CD4-positive, alpha-beta T cell treated with Interferon alpha-2 for 1 hour (primary cell): ENCODE results near the gene HUWE1.

ENCODE experiments used
- DNase-seq, 2 donors: peaks; one replicate each; pipeline ENCODE4 v3.0.0-alpha.2; 2020 to 2022

Gene HUWE1

DNA sequence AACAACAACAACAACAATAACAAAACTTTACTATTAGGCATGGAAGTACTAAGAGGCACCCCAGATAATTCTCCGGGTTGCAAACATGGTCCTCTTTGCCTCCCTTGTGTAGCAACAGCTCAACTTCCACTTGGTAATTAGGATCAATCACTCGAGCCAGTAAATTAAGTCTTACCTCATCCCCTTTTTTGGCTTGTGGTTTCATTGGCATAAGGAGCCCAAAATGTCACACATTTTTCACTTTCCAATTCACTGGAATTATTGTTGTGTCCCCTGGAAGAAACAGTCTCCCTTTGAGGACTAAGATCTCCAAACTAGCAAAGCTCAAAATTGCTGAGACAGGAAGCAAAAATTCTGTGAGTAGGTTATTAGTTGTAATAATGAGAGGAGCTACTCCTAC is 203.1 kb downstream of the HUWE1 start:
- DNase-seq: no peak
